ENCODE data around the gene SLC44A5.

Gene SLC44A5

DNA sequence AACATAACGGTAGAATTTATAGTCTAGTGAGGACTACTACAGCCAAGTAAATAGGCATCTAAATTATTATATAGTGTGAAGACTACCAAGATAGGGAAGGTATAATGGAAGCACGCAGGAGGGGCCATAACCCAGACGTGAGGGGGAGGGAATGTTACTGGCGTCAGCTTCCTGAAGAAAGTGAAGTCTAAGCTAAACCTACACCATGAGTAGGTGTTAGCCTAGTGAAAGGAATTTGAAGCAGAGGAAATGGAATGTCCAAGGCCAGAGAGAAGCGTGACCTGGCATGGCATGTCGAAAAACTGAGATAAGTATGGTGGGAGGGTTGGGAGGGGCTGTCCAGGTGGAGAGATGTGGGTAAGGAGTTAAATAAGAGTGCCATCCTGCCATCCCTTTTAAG, 140.5 kb downstream of the SLC44A5 start:
- H3K27me3 ChIP-seq, result no peaks in the 10 kb centered on the region
- H3K4me2 ChIP-seq, result no peak overlapping the region
- H3K9me3 ChIP-seq, result no peaks in the 10 kb centered on the region
- no peak overlapping the region for H3K9ac ChIP-seq
- no peak overlapping the region for H3K4me3 ChIP-seq
- no peak overlapping the region for H3K27ac ChIP-seq
- no peaks in the 10 kb centered on the region for H3K36me3 ChIP-seq
- H4K20me1 ChIP-seq, result no peaks in the 10 kb centered on the region
- H3K4me1 ChIP-seq, result 0 out of 2 replicates have a peak, but pooled peaks cover 6% of the 10 kb centered on the region
- no peak for TF ChIP-seq Cebpa-rat (IDR thresholded peaks at IDR 0.05)

GRCh38 chr1:75469586-75470173, 141.2 kb downstream of the SLC44A5 start:
- Histone ChIP-seq H3K4me2 (no peak overlapping the region), H3K36me3 (no peaks in the 10 kb centered on the region), H3K4me1 (0 out of 2 replicates have a peak, but pooled peaks cover 6% of the 10 kb centered on the region), H3K27ac (no peak overlapping the region), H3K4me3 (no peak overlapping the region), H4K20me1 (no peaks in the 10 kb centered on the region), H3K9me3 (no peaks in the 10 kb centered on the region), H3K27me3 (no peaks in the 10 kb centered on the region), H3K9ac (no peak overlapping the region)
- TF ChIP-seq Cebpa-rat (IDR thresholded peaks at IDR 0.05), result no peak

DNA sequence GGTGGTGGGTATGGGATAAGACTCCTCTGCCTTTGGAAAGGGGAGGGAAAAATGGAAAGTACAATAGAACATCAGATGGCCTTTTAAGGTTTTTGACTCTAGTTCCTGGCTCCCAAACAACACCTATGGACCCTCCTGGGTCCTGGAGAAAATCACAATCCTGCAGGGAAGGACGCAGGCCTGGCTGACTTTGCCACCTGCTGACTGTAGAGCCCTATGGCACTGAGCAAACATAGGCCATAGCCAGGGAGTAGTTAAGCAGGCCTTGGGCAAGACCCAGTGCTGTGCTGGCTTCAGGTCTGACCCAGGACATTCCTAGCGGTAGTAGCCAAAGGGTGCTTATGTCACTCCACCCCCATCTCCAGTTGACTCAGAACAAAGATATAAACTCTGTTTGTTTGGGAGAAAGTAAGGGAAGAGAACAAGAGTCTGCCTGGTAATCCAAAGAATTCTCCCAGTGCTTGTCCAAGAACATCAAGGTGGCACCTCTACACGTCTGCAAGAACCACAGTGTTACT, 149.0 kb downstream of the SLC44A5 start:
- TF ChIP-seq Cebpa-rat (IDR thresholded peaks at IDR 0.05), result no peak
- Histone ChIP-seq H3K36me3 (no peaks in the 10 kb centered on the region), H3K27ac (no peak overlapping the region), H3K9ac (no peak overlapping the region), H3K4me3 (no peak overlapping the region), H3K4me2 (no peak overlapping the region), H3K27me3 (no peaks in the 10 kb centered on the region), H4K20me1 (no peaks in the 10 kb centered on the region), H3K4me1 (no peaks in the 10 kb centered on the region), H3K9me3 (no peaks in the 10 kb centered on the region)

DNA sequence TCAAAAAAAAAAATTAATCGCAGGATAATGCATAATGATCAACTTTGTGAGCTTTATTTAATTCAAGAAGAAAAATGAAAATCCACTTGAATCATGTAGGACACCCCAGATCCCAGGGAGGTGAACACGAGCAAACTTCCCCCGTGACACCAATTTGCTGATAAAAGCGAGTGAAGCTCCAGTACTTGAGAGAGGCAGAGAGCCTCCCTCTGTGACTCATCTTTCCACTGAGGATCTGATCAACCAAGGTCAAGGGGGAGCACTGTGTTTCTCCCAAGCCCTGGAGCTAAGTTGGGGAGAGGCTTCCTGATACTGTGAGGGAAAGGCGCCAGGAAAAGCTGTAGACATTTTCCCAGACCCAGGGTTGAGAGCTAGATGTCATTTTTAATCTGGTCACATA, 160.9 kb downstream of the SLC44A5 start:
- no peak overlapping the region for H3K27ac ChIP-seq
- no peaks in the 10 kb centered on the region for H4K20me1 ChIP-seq
- H3K27me3 ChIP-seq, result no peaks in the 10 kb centered on the region
- TF ChIP-seq Cebpa-rat (IDR thresholded peaks at IDR 0.05), result no peak
- no peaks in the 10 kb centered on the region for H3K9me3 ChIP-seq
- no peak overlapping the region for H3K4me2 ChIP-seq
- no peaks in the 10 kb centered on the region for H3K4me1 ChIP-seq
- H3K36me3 ChIP-seq, result no peaks in the 10 kb centered on the region
- H3K9ac ChIP-seq, result no peak overlapping the region
- no peak overlapping the region for H3K4me3 ChIP-seq

DNA sequence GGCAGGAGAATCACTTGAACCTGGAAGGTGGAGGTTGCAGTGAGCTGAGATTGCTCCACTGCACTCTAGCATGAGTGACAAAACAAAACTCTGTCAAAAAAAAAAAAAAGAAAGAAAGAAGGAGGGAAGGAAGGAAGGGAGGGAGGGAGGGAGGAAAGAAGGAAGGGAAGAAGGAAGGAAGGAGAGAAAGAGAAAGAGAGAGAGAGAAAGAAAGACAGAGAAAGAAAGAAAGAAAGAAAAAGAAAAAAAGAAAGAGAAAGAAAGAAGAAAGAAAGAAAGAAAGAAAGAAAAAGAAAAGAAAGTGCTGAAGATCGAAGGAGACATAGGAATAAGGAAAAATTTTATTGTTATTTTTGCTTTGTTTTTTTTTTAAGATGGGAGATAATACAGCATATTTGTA, 166.7 kb downstream of the SLC44A5 start:
- no peak overlapping the region for H3K9ac ChIP-seq
- H3K27ac ChIP-seq, result no peak overlapping the region
- no peaks in the 10 kb centered on the region for H3K36me3 ChIP-seq
- no peaks in the 10 kb centered on the region for H3K4me1 ChIP-seq
- H4K20me1 ChIP-seq, result no peaks in the 10 kb centered on the region
- no peaks in the 10 kb centered on the region for H3K27me3 ChIP-seq
- no peak for TF ChIP-seq Cebpa-rat (IDR thresholded peaks at IDR 0.05)
- no peak overlapping the region for H3K4me2 ChIP-seq
- H3K9me3 ChIP-seq, result no peaks in the 10 kb centered on the region
- H3K4me3 ChIP-seq, result no peak overlapping the region

DNA sequence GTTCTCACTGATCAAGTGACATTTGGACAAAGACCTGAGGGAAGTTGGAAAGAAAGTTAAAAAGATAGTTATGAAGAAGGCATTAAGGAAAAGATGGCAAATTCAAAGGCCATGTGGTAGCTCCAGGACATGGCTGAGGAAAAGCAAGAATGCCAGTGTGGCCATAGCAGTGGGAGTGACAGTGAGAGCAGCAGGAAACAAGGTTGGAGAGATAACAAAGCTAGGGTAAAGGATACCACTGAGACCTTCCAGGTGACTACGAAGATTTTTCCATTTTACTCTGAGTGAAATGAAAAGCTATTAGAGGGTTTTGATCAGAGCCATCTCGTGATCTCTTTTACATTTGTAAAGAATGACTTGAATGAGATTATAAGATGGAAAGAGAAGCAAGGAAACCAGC, 170.6 kb downstream of the SLC44A5 start:
- H3K27me3 ChIP-seq, result no peaks in the 10 kb centered on the region
- no peak overlapping the region for H3K4me2 ChIP-seq
- H3K27ac ChIP-seq, result no peak overlapping the region
- no peak overlapping the region for H3K9ac ChIP-seq
- no peaks in the 10 kb centered on the region for H4K20me1 ChIP-seq
- no peak for TF ChIP-seq Cebpa-rat (IDR thresholded peaks at IDR 0.05)
- no peak overlapping the region for H3K4me3 ChIP-seq
- no peaks in the 10 kb centered on the region for H3K36me3 ChIP-seq
- no peaks in the 10 kb centered on the region for H3K9me3 ChIP-seq
- H3K4me1 ChIP-seq, result no peaks in the 10 kb centered on the region

GRCh38 chr1:75438355-75438754, 172.6 kb downstream of the SLC44A5 start:
- no peak overlapping the region for H3K9ac ChIP-seq
- no peaks in the 10 kb centered on the region for H3K36me3 ChIP-seq
- no peak for TF ChIP-seq Cebpa-rat (IDR thresholded peaks at IDR 0.05)
- no peak overlapping the region for H3K27ac ChIP-seq
- no peaks in the 10 kb centered on the region for H3K4me1 ChIP-seq
- H4K20me1 ChIP-seq, result no peaks in the 10 kb centered on the region
- no peak overlapping the region for H3K4me2 ChIP-seq
- H3K9me3 ChIP-seq, result no peaks in the 10 kb centered on the region
- H3K27me3 ChIP-seq, result no peaks in the 10 kb centered on the region
- no peak overlapping the region for H3K4me3 ChIP-seq

DNA sequence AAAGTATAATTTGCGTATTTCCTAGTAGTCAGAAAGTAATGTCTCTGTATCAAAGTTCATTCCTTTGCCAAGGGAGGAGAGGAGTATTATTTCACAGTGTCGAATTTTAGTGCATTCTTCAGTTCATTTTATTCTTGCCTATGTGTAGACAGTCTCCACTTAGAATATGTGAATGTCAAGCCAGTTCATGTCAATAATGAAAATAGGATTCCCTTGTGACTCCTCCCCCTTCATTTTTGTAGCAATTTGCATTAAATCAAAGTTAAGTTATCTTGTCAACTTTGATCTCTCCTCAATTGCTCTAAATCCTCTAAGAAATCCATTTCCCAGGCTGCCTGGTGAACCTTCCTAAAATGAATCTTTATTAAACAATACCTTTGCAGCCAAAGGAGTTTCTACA, 179.1 kb downstream of the SLC44A5 start:
- Histone ChIP-seq H3K9me3 (no peaks in the 10 kb centered on the region), H4K20me1 (no peaks in the 10 kb centered on the region), H3K9ac (no peak overlapping the region), H3K27me3 (no peaks in the 10 kb centered on the region), H3K27ac (no peak overlapping the region), H3K4me2 (no peak overlapping the region), H3K4me1 (no peaks in the 10 kb centered on the region), H3K4me3 (no peak overlapping the region), H3K36me3 (no peaks in the 10 kb centered on the region)
- no peak for TF ChIP-seq Cebpa-rat (IDR thresholded peaks at IDR 0.05)

DNA sequence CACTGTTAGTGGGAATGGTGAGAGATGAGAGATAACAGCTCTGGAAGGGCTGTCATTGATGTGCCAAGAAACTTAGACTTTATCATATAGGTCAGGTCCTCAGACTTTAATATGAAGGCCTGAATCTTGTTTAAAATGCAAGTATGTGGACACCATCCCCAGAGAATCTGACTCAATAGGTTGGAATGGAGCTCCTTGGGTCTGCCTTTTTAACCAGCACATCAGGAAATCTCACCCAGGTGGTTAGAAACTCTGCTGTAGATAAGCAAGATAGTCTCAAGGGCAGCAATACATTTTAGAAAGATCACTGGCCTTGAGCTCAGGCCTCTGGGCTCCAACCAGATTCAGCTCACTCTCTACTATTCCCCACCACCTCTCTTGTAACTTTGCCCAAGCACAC, 180.4 kb downstream of the SLC44A5 start:
- Histone ChIP-seq H3K4me1 (no peaks in the 10 kb centered on the region), H3K27ac (no peak overlapping the region), H3K27me3 (no peaks in the 10 kb centered on the region), H3K4me3 (no peak overlapping the region), H3K36me3 (no peaks in the 10 kb centered on the region), H4K20me1 (no peaks in the 10 kb centered on the region), H3K9me3 (no peaks in the 10 kb centered on the region), H3K9ac (no peak overlapping the region), H3K4me2 (no peak overlapping the region)
- no peak for TF ChIP-seq Cebpa-rat (IDR thresholded peaks at IDR 0.05)

GRCh38 chr1:75426688-75427087, 184.2 kb downstream of the SLC44A5 start:
- Histone ChIP-seq H3K36me3 (no peaks in the 10 kb centered on the region), H3K9ac (no peak overlapping the region), H3K9me3 (no peaks in the 10 kb centered on the region), H3K27ac (no peak overlapping the region), H3K4me3 (no peak overlapping the region), H4K20me1 (no peaks in the 10 kb centered on the region), H3K4me2 (no peak overlapping the region), H3K27me3 (no peaks in the 10 kb centered on the region), H3K4me1 (no peaks in the 10 kb centered on the region)
- no peak for TF ChIP-seq Cebpa-rat (IDR thresholded peaks at IDR 0.05)
